ENCODE data around the gene SH2D3C. TPM values are rescaled to one million over a fixed set of nuclear protein-coding genes. Genes with fewer than 3 reads are reported as not detected.

The SH2D3C gene
- total and polyA plus RNA-seq, 2 donors from 2014 or later, result 13.7 to 27.7 TPM

GRCh38 chr9:127768698-127769097, 9.8 kb downstream of the SH2D3C start:
- no peak overlapping the region for H3K9ac ChIP-seq (ENCODE audit: low read length in 3 of 3)
- no peaks in the 10 kb centered on the region for H3K27me3 ChIP-seq (ENCODE audit: control insufficient read depth, insufficient read depth, low read length)
- FAIRE-seq (no peak), DNase-seq (no peak)
- H3K4me1 ChIP-seq (ENCODE audit: control insufficient read depth in 2 of 3, insufficient read depth in 2 of 3, low read depth in 1 of 3, low read length in 3 of 3), result peaks cover 0 to 23% (median 0%) of the 10 kb centered on the region in 3 donors
- intact Hi-C loops (cut with DNase I), result no loop called here
- peak overlapping the region in 1 of 2 donors; percentile 41 for H3K27ac ChIP-seq (ENCODE audit: low read depth in 2 of 2, low read length in 2 of 2)
- no peak for TF ChIP-seq CTCF (IDR thresholded peaks at IDR 0.05; ENCODE audit: borderline replicate concordance, extremely low read depth, insufficient read depth)
- no peaks in the 10 kb centered on the region for H3K36me3 ChIP-seq (ENCODE audit: control insufficient read depth in 2 of 3, insufficient read depth in 3 of 3, low read length in 3 of 3)
- H3K9me3 ChIP-seq (ENCODE audit: control insufficient read depth in 2 of 3, insufficient read depth in 1 of 3, low read length in 3 of 3), result no peaks in the 10 kb centered on the region
- peak overlapping the region in 2 of 3 donors; percentile 2 to 29 for H3K4me3 ChIP-seq (ENCODE audit: low read length in 3 of 3)

- intact Hi-C loops (cut with DNase I), result no loop called here
- Histone ChIP-seq H3K4me3 (ENCODE audit: low read length in 3 of 3) (peak overlapping the region in 1 of 3 donors; percentile 29), H3K27me3 (ENCODE audit: control insufficient read depth, insufficient read depth, low read length) (no peaks in the 10 kb centered on the region), H3K4me1 (ENCODE audit: control insufficient read depth in 2 of 3, insufficient read depth in 2 of 3, low read depth in 1 of 3, low read length in 3 of 3) (peaks cover 0 to 23% (median 0%) of the 10 kb centered on the region in 3 donors), H3K9me3 (ENCODE audit: control insufficient read depth in 2 of 3, insufficient read depth in 1 of 3, low read length in 3 of 3) (no peaks in the 10 kb centered on the region), H3K9ac (ENCODE audit: low read length in 3 of 3) (peak overlapping the region in 1 of 3 donors; percentile 53), H3K36me3 (ENCODE audit: control insufficient read depth in 2 of 3, insufficient read depth in 3 of 3, low read length in 3 of 3) (no peaks in the 10 kb centered on the region), H3K27ac (ENCODE audit: low read depth in 2 of 2, low read length in 2 of 2) (peak overlapping the region; percentile 60 to 65)
- DNase-seq, result peak in 4 of 5 donors; percentile 72 to 90 (median 82)
- FAIRE-seq, result no peak
- no peak for TF ChIP-seq CTCF (IDR thresholded peaks at IDR 0.05; ENCODE audit: borderline replicate concordance, extremely low read depth, insufficient read depth)
These were observed 10.5 kb downstream of the SH2D3C start for GRCh38 chr9:127767909-127768331.

DNA sequence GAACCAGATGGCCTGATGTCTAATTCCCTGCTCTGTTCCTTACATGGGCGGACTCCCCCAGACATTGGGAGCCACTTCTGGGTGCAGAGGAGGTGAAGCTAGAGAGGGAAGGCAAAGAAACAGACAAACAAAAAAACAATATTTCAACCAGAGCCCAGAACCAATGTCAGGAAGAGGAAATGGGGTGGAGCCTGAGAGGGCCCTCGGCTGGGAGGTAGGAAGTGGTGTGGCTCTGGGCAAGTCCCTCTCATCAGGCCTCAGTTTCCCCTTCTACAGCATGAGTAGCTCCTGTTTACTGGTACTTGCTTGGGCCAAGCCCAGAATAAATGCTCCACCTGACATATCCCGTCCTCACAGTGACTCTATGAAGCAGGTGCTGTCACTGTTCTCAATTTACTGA, 11.1 kb downstream of the SH2D3C start:
- H3K4me3 ChIP-seq (ENCODE audit: low read length in 3 of 3), result peak overlapping the region in 1 of 3 donors; percentile 29
- DNase-seq (no peak), FAIRE-seq (no peak)
- intact Hi-C loops (cut with DNase I), result no loop called here
- no peaks in the 10 kb centered on the region for H3K36me3 ChIP-seq (ENCODE audit: control insufficient read depth in 2 of 3, insufficient read depth in 3 of 3, low read length in 3 of 3)
- no peaks in the 10 kb centered on the region for H3K27me3 ChIP-seq (ENCODE audit: control insufficient read depth, insufficient read depth, low read length)
- H3K9ac ChIP-seq (ENCODE audit: low read length in 3 of 3), result peak overlapping the region in 1 of 3 donors; percentile 53
- H3K27ac ChIP-seq (ENCODE audit: low read depth in 2 of 2, low read length in 2 of 2), result peak overlapping the region; percentile 60 to 65
- TF ChIP-seq CTCF (IDR thresholded peaks at IDR 0.05; ENCODE audit: borderline replicate concordance, extremely low read depth, insufficient read depth), result no peak
- peaks cover 0 to 25% (median 0%) of the 10 kb centered on the region in 3 donors for H3K4me1 ChIP-seq (ENCODE audit: control insufficient read depth in 2 of 3, insufficient read depth in 2 of 3, low read depth in 1 of 3, low read length in 3 of 3)
- H3K9me3 ChIP-seq (ENCODE audit: control insufficient read depth in 2 of 3, insufficient read depth in 1 of 3, low read length in 3 of 3), result no peaks in the 10 kb centered on the region

- DNase-seq (no peak), FAIRE-seq (no peak)
- intact Hi-C loops (cut with DNase I), result no loop called here
- Histone ChIP-seq H3K9ac (ENCODE audit: low read length in 3 of 3) (no peak overlapping the region), H3K4me1 (ENCODE audit: control insufficient read depth in 2 of 3, insufficient read depth in 2 of 3, low read depth in 1 of 3, low read length in 3 of 3) (peaks cover 0 to 25% (median 0%) of the 10 kb centered on the region in 3 donors), H3K27ac (ENCODE audit: low read depth in 2 of 2, low read length in 2 of 2) (no peak overlapping the region), H3K4me3 (ENCODE audit: low read length in 3 of 3) (no peak overlapping the region), H3K27me3 (ENCODE audit: control insufficient read depth, insufficient read depth, low read length) (no peaks in the 10 kb centered on the region), H3K9me3 (ENCODE audit: control insufficient read depth in 2 of 3, insufficient read depth in 1 of 3, low read length in 3 of 3) (no peaks in the 10 kb centered on the region), H3K36me3 (ENCODE audit: control insufficient read depth in 2 of 3, insufficient read depth in 3 of 3, low read length in 3 of 3) (no peaks in the 10 kb centered on the region)
- no peak for TF ChIP-seq CTCF (IDR thresholded peaks at IDR 0.05; ENCODE audit: borderline replicate concordance, extremely low read depth, insufficient read depth)
These were observed 13.0 kb downstream of the SH2D3C start for GRCh38 chr9:127765418-127765817.
